GM12892 (cell line): Measurements from ENCODE around the gene KTN1.

Source experiments
- POLR2A ChIP-seq: IDR thresholded peaks from 2 replicates; pipeline ENCODE4 v1.6.1; 2011; ENCODE audit warnings: low read depth, low read length, control low read depth
- POLR2AphosphoS5 ChIP-seq: IDR thresholded peaks from 2 replicates; pipeline ENCODE4 v1.6.1; 2011; ENCODE audit warnings: low read depth, low read length, control low read depth
- TAF1 ChIP-seq: IDR thresholded peaks from 2 replicates; pipeline ENCODE4 v1.6.1; 2011; ENCODE audit warnings: low read depth, mild to moderate bottlenecking, control low read depth, low read length, borderline replicate concordance

- TF ChIP-seq POLR2A (no peak), POLR2AphosphoS5 (no peak), TAF1 (no peak)
These were observed 44.9 kb downstream of the KTN1 start for GRCh38 chr14:55624913-55625312.
